GM18867 (cell line): ENCODE data around the gene ABO.
"Not testable (repeated sequence)": the region's sequence is repeated elsewhere in the genome, so short reads cannot be mapped to it uniquely, and the experiment has no call there.

Source experiments
- ATAC-seq: cut with Tn5 transposase; IDR thresholded peaks from one replicate; pipeline ENCODE4 v1.9.1; 2021; ENCODE audit warnings: mild to moderate bottlenecking, moderate library complexity; ENCODE audit not compliant: unreplicated experiment

Gene ABO

GRCh38 chr9:133290751-133291302 is 15.8 kb upstream of the ABO start:
- ATAC-seq, result no peak

GRCh38 chr9:133286523-133286922 is 11.5 kb upstream of the ABO start:
- no peak for ATAC-seq

GRCh38 chr9:133285252-133285775 is 10.3 kb upstream of the ABO start:
- ATAC-seq, result no peak

- no peak for ATAC-seq
These were observed 9.4 kb upstream of the ABO start for GRCh38 chr9:133284362-133284761.

GRCh38 chr9:133283255-133284032 is 8.4 kb upstream of the ABO start:
- not testable (repeated sequence) for ATAC-seq

GRCh38 chr9:133282464-133283238 is 7.7 kb upstream of the ABO start:
- ATAC-seq, result no peak

GRCh38 chr9:133280392-133280791 is 5.4 kb upstream of the ABO start:
- ATAC-seq, result no peak

- ATAC-seq, result no peak
These were observed 3.4 kb upstream of the ABO start for GRCh38 chr9:133278161-133279114.

GRCh38 chr9:133277467-133277866 is 2.5 kb upstream of the ABO start:
- ATAC-seq, result no peak

- ATAC-seq, result no peak
These were observed 1.9 kb upstream of the ABO start for GRCh38 chr9:133276923-133277322.

GRCh38 chr9:133276001-133276884 is 1.2 kb upstream of the ABO start:
- ATAC-seq, result no peak

GRCh38 chr9:133274236-133275104 is 531 bp downstream of the ABO start:
- no peak for ATAC-seq

- ATAC-seq, result no peak
These were observed 1.2 kb downstream of the ABO start for GRCh38 chr9:133273819-133274218.

GRCh38 chr9:133273098-133273497 is 1.9 kb downstream of the ABO start:
- no peak for ATAC-seq

- no peak for ATAC-seq
These were observed 5.3 kb downstream of the ABO start for GRCh38 chr9:133269537-133270362.

- not testable (repeated sequence) for ATAC-seq
These were observed 5.9 kb downstream of the ABO start for GRCh38 chr9:133269136-133269535.

GRCh38 chr9:133268335-133269056 is 6.5 kb downstream of the ABO start:
- ATAC-seq, result no peak
